Sciatic nerve (tissue), 2 donors: ENCODE results near the gene RNF183. TPM values are rescaled to one million over a fixed set of nuclear protein-coding genes. Genes with fewer than 3 reads are reported as not detected.
"Not testable (repeated sequence)": the region's sequence is repeated elsewhere in the genome, so short reads cannot be mapped to it uniquely, and the experiment has no call there.

Source experiments
- ATAC-seq: fragments of 200-7000 bp; cut with Tn5 transposase; one replicate; pipeline ENCODE4 v1.9.1; 2020; ENCODE audit warnings: mild to moderate bottlenecking, moderate library complexity
- DNase-seq: peaks from one replicate; pipeline ENCODE4 v3.0.0-alpha.2; 2020; ENCODE audit warnings: low spot score
- intact Hi-C: fragments of 100-400 bp; cut with DNase I; formaldehyde crosslinking; loops from one replicate; pipeline ENCODE4 v1.14.2; 2022
- total RNA-seq: library from RNA; stranded (reverse); fragmentation: NEBNext Ultra II Directional; extraction: Animal tissue kit (Norgen Biotek cat#: 25700); gene quantifications from one replicate; pipeline ENCODE4 v1.2.1, GENCODE V29; 2021
- donor health status: DM: no; HTN: no; CAD: no.
- donor health status: DM: no; HTN: no; CAD: no.

The RNF183 gene
- total RNA-seq, 1 donor from 2014 or later, result not detected

- ATAC-seq (no peak), DNase-seq (no peak)
- intact Hi-C loops, result no loop called here
These were observed 19.5 kb upstream of the RNF183 start for GRCh38 chr9:113322671-113323070.

GRCh38 chr9:113320051-113320450 lies 16.9 kb upstream of the RNF183 start:
- DNase-seq (no peak), ATAC-seq (no peak)
- intact Hi-C loops, result no loop called here

- ATAC-seq (no peak), DNase-seq (no peak)
- intact Hi-C loops, result no loop called here
These were observed 15.9 kb upstream of the RNF183 start for GRCh38 chr9:113319054-113319453.

GRCh38 chr9:113317777-113318176 lies 14.6 kb upstream of the RNF183 start:
- ATAC-seq (peak; percentile 89), DNase-seq (no peak)
- intact Hi-C loops, result no loop called here

GRCh38 chr9:113316030-113316429 lies 12.9 kb upstream of the RNF183 start:
- no peak for ATAC-seq
- DNase-seq, result no peak
- intact Hi-C loops, result no loop called here

GRCh38 chr9:113315231-113315630 lies 12.1 kb upstream of the RNF183 start:
- ATAC-seq, result no peak
- no peak for DNase-seq
- intact Hi-C loops, result no loop called here

GRCh38 chr9:113313261-113313660 lies 10.1 kb upstream of the RNF183 start:
- no peak for DNase-seq
- ATAC-seq, result no peak
- intact Hi-C loops, result no loop called here

GRCh38 chr9:113311961-113312360 lies 8.8 kb upstream of the RNF183 start:
- intact Hi-C loops, result no loop called here
- no peak for ATAC-seq

GRCh38 chr9:113310538-113310937 lies 7.4 kb upstream of the RNF183 start:
- DNase-seq, result no peak
- intact Hi-C loops, result no loop called here

More at GRCh38 chr9:113311961-113312360, 8.8 kb upstream of the RNF183 start:
- DNase-seq, result no peak

GRCh38 chr9:113309204-113309813 lies 6.1 kb upstream of the RNF183 start:
- ATAC-seq (no peak), DNase-seq (no peak)
- intact Hi-C loops, result no loop called here

More at GRCh38 chr9:113310538-113310937, 7.4 kb upstream of the RNF183 start:
- ATAC-seq, result no peak

- no peak for DNase-seq
- intact Hi-C loops, result no loop called here
- no peak for ATAC-seq
These were observed 4.3 kb upstream of the RNF183 start for GRCh38 chr9:113307396-113307975.

- DNase-seq, result no peak
- intact Hi-C loops, result no loop called here
These were observed 3.4 kb upstream of the RNF183 start for GRCh38 chr9:113306566-113306965.

GRCh38 chr9:113301548-113301947 lies 1.6 kb downstream of the RNF183 start:
- DNase-seq (no peak), ATAC-seq (no peak)
- intact Hi-C loops, result no loop called here

More at GRCh38 chr9:113306566-113306965, 3.4 kb upstream of the RNF183 start:
- ATAC-seq, result no peak

GRCh38 chr9:113299800-113300292 lies 3.3 kb downstream of the RNF183 start:
- intact Hi-C loops, result no loop called here
- DNase-seq, result no peak

GRCh38 chr9:113298924-113299770 lies 4.0 kb downstream of the RNF183 start:
- no peak for DNase-seq
- ATAC-seq, result no peak
- intact Hi-C loops, result no loop called here

More at GRCh38 chr9:113299800-113300292, 3.3 kb downstream of the RNF183 start:
- ATAC-seq, result no peak

GRCh38 chr9:113298311-113298710 lies 4.9 kb downstream of the RNF183 start:
- ATAC-seq (no peak), DNase-seq (no peak)
- intact Hi-C loops, result no loop called here

GRCh38 chr9:113296796-113297558 lies 6.2 kb downstream of the RNF183 start:
- DNase-seq, result no peak
- intact Hi-C loops, result no loop called here
- no peak for ATAC-seq

GRCh38 chr9:113296247-113296646 lies 6.9 kb downstream of the RNF183 start:
- DNase-seq, ATAC-seq, intact Hi-C loops: not testable (repeated sequence)

GRCh38 chr9:113293285-113293878 lies 9.8 kb downstream of the RNF183 start:
- ATAC-seq (no peak), DNase-seq (no peak)
- intact Hi-C loops, result no loop called here
